Measurements from ENCODE around the gene SYT9.

Gene SYT9

GRCh38 chr11:7462706-7463105, 211.0 kb downstream of the SYT9 start:
- Histone ChIP-seq H3K79me2 (ENCODE audit: control insufficient read depth, insufficient read depth, low read length) (no peaks in the 10 kb centered on the region), H3K27me3 (ENCODE audit: insufficient read depth, low read length, poor library complexity) (no peaks in the 10 kb centered on the region), H3K4ac (ENCODE audit: low read depth, low read length) (no peak overlapping the region), H3K23ac (ENCODE audit: low read length) (no peak overlapping the region), H3K79me1 (ENCODE audit: low read length) (no peaks in the 10 kb centered on the region), H2BK120ac (ENCODE audit: low read depth, low read length) (no peak overlapping the region), H2AK5ac (ENCODE audit: low read length) (no peak overlapping the region), H4K5ac (ENCODE audit: low read length) (no peak overlapping the region), H3K36me3 (ENCODE audit: control insufficient read depth, insufficient read depth, low read length) (no peaks in the 10 kb centered on the region), H3K4me3 (ENCODE audit: low read length) (no peak overlapping the region), H3K9ac (ENCODE audit: low read length) (no peak overlapping the region), H2BK15ac (replicated peaks; ENCODE audit: low read depth) (no peak overlapping the region), H3K56ac (ENCODE audit: low read length) (no peak overlapping the region), H3K4me2 (ENCODE audit: low read length) (no peak overlapping the region), H2BK5ac (ENCODE audit: low read length) (no peak overlapping the region), H3K18ac (ENCODE audit: low read length) (no peak overlapping the region), H4K8ac (ENCODE audit: low read depth, low read length) (no peak overlapping the region), H3K27ac (ENCODE audit: low read depth, low read length) (no peak overlapping the region), H3K4me1 (ENCODE audit: control insufficient read depth, low read depth, low read length) (no peaks in the 10 kb centered on the region)
- no CpG with 5 or more reads among the region's 1 CpG for WGBS (ENCODE audit: extremely low coverage, insufficient coverage, low lambda C conversion rate)
- DNase-seq = no peak

- H2BK5ac ChIP-seq (ENCODE audit: low read length) = no peak overlapping the region
- H3K36me3 ChIP-seq (ENCODE audit: control insufficient read depth, insufficient read depth, low read length) = no peaks in the 10 kb centered on the region
- no peak overlapping the region for H3K4me3 ChIP-seq (ENCODE audit: low read length)
- no peak overlapping the region for H2BK15ac ChIP-seq (replicated peaks; ENCODE audit: low read depth)
- H3K4me2 ChIP-seq (ENCODE audit: low read length) = no peak overlapping the region
- no peak overlapping the region for H4K8ac ChIP-seq (ENCODE audit: low read depth, low read length)
- H3K79me1 ChIP-seq (ENCODE audit: low read length) = no peaks in the 10 kb centered on the region
- H3K18ac ChIP-seq (ENCODE audit: low read length) = no peak overlapping the region
- H3K4me1 ChIP-seq (ENCODE audit: control insufficient read depth, low read depth, low read length) = peaks cover 2% of the 10 kb centered on the region
- no peak overlapping the region for H3K27ac ChIP-seq (ENCODE audit: low read depth, low read length)
- no peak overlapping the region for H4K5ac ChIP-seq (ENCODE audit: low read length)
- DNase-seq = peak; percentile 58
- no peak overlapping the region for H3K56ac ChIP-seq (ENCODE audit: low read length)
- H3K9ac ChIP-seq (ENCODE audit: low read length) = no peak overlapping the region
- WGBS (ENCODE audit: extremely low coverage, insufficient coverage, low lambda C conversion rate) = no CpG with 5 or more reads among the region's 2 CpGs
- no peaks in the 10 kb centered on the region for H3K27me3 ChIP-seq (ENCODE audit: insufficient read depth, low read length, poor library complexity)
- no peak overlapping the region for H2BK120ac ChIP-seq (ENCODE audit: low read depth, low read length)
- H3K79me2 ChIP-seq (ENCODE audit: control insufficient read depth, insufficient read depth, low read length) = no peaks in the 10 kb centered on the region
- no peak overlapping the region for H3K23ac ChIP-seq (ENCODE audit: low read length)
- no peak overlapping the region for H2AK5ac ChIP-seq (ENCODE audit: low read length)
- H3K4ac ChIP-seq (ENCODE audit: low read depth, low read length) = no peak overlapping the region
These were observed 215.9 kb downstream of the SYT9 start for GRCh38 chr11:7467652-7468051.

DNA sequence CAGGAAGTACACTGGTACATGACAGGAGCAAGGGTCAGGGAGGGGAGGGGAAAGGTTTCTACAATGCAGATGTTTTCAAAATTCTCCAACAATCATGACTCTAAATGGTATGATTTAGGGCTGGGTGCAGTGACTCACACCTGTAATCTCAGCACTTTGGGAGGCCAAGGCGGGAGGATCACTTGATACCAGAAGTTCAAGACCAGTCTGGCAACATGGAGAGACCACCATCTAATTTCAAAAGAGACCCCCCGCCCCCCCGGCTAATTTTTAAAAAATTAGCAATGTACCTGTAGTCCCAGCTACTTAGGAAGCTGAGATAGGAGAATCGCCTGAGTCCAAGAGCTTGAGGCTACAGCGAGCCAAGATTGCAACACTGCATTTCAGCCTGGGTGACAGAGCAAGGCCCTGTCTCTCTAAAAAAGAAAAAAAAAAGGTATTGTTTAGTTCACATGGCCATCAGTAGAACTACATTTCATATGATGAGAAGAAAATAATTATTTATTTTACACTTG, 217.7 kb downstream of the SYT9 start:
- no peak overlapping the region for H3K9ac ChIP-seq (ENCODE audit: low read length)
- no peak overlapping the region for H2BK15ac ChIP-seq (replicated peaks; ENCODE audit: low read depth)
- H3K36me3 ChIP-seq (ENCODE audit: control insufficient read depth, insufficient read depth, low read length) = no peaks in the 10 kb centered on the region
- H4K5ac ChIP-seq (ENCODE audit: low read length) = no peak overlapping the region
- no peak overlapping the region for H4K8ac ChIP-seq (ENCODE audit: low read depth, low read length)
- no CpG with 5 or more reads among the region's 5 CpGs for WGBS (ENCODE audit: extremely low coverage, insufficient coverage, low lambda C conversion rate)
- no peak overlapping the region for H3K4me3 ChIP-seq (ENCODE audit: low read length)
- no peak overlapping the region for H2AK5ac ChIP-seq (ENCODE audit: low read length)
- no peaks in the 10 kb centered on the region for H3K79me2 ChIP-seq (ENCODE audit: control insufficient read depth, insufficient read depth, low read length)
- no peak overlapping the region for H3K4ac ChIP-seq (ENCODE audit: low read depth, low read length)
- peaks cover 2% of the 10 kb centered on the region for H3K4me1 ChIP-seq (ENCODE audit: control insufficient read depth, low read depth, low read length)
- H3K27ac ChIP-seq (ENCODE audit: low read depth, low read length) = no peak overlapping the region
- no peak overlapping the region for H3K23ac ChIP-seq (ENCODE audit: low read length)
- no peak for DNase-seq
- H3K18ac ChIP-seq (ENCODE audit: low read length) = no peak overlapping the region
- no peaks in the 10 kb centered on the region for H3K79me1 ChIP-seq (ENCODE audit: low read length)
- H2BK5ac ChIP-seq (ENCODE audit: low read length) = no peak overlapping the region
- H3K27me3 ChIP-seq (ENCODE audit: insufficient read depth, low read length, poor library complexity) = no peaks in the 10 kb centered on the region
- no peak overlapping the region for H3K56ac ChIP-seq (ENCODE audit: low read length)
- H3K4me2 ChIP-seq (ENCODE audit: low read length) = no peak overlapping the region
- H2BK120ac ChIP-seq (ENCODE audit: low read depth, low read length) = no peak overlapping the region

DNA sequence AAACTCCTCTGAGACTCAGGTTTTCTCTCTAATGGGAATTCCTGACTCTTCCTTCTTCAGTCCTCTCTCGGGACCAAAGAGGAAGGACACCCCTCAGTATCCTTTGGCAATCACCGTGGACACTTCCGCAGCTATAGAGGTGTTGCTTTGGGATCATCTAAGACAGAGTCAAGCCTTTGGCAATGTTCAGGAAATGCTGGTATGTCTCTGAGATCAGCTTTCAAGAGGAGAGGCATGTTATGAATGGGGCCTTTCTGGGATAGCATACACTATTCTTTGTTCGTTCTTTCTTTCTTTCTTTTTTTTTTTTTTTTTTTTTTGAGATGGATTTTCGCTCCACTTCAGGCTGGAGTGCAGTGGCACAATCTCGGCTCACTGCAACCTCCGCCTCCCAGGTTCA, 219.4 kb downstream of the SYT9 start:
- no peaks in the 10 kb centered on the region for H3K36me3 ChIP-seq (ENCODE audit: control insufficient read depth, insufficient read depth, low read length)
- no peak overlapping the region for H3K23ac ChIP-seq (ENCODE audit: low read length)
- H3K56ac ChIP-seq (ENCODE audit: low read length) = no peak overlapping the region
- H3K18ac ChIP-seq (ENCODE audit: low read length) = no peak overlapping the region
- H3K4ac ChIP-seq (ENCODE audit: low read depth, low read length) = no peak overlapping the region
- H4K8ac ChIP-seq (ENCODE audit: low read depth, low read length) = no peak overlapping the region
- H2BK120ac ChIP-seq (ENCODE audit: low read depth, low read length) = no peak overlapping the region
- DNase-seq = no peak
- H3K27me3 ChIP-seq (ENCODE audit: insufficient read depth, low read length, poor library complexity) = no peaks in the 10 kb centered on the region
- H2BK15ac ChIP-seq (replicated peaks; ENCODE audit: low read depth) = no peak overlapping the region
- H3K27ac ChIP-seq (ENCODE audit: low read depth, low read length) = no peak overlapping the region
- H3K4me2 ChIP-seq (ENCODE audit: low read length) = no peak overlapping the region
- peaks cover 2% of the 10 kb centered on the region for H3K4me1 ChIP-seq (ENCODE audit: control insufficient read depth, low read depth, low read length)
- WGBS (ENCODE audit: extremely low coverage, insufficient coverage, low lambda C conversion rate) = no CpG with 5 or more reads among the region's 7 CpGs
- no peak overlapping the region for H4K5ac ChIP-seq (ENCODE audit: low read length)
- H2AK5ac ChIP-seq (ENCODE audit: low read length) = no peak overlapping the region
- H3K79me2 ChIP-seq (ENCODE audit: control insufficient read depth, insufficient read depth, low read length) = no peaks in the 10 kb centered on the region
- H3K4me3 ChIP-seq (ENCODE audit: low read length) = no peak overlapping the region
- H2BK5ac ChIP-seq (ENCODE audit: low read length) = no peak overlapping the region
- H3K79me1 ChIP-seq (ENCODE audit: low read length) = no peaks in the 10 kb centered on the region
- H3K9ac ChIP-seq (ENCODE audit: low read length) = no peak overlapping the region

DNA sequence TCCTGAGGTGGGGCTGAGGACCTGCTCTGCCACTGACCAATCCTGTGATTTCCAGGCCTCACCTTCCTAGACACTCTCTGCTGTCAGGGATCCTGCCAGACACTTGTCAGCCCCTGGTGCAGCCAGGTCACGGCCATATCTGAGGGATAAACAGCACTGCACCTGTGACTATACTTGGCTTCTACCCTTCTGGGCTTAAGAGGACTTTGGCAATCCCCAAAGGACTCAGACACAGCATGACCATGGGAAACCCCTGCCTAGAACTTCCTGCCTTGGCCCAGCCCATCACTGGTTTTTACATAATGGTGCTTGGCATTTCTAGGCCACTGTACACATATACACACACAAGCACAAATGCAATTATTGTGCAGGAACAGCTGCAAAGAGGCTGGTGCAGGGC, 222.0 kb downstream of the SYT9 start:
- no peak overlapping the region for H4K8ac ChIP-seq (ENCODE audit: low read depth, low read length)
- no peak overlapping the region for H2AK5ac ChIP-seq (ENCODE audit: low read length)
- WGBS (ENCODE audit: extremely low coverage, insufficient coverage, low lambda C conversion rate) = no CpG with 5 or more reads among the region's 1 CpG
- H2BK15ac ChIP-seq (replicated peaks; ENCODE audit: low read depth) = no peak overlapping the region
- H3K23ac ChIP-seq (ENCODE audit: low read length) = no peak overlapping the region
- no peak overlapping the region for H3K56ac ChIP-seq (ENCODE audit: low read length)
- no peak overlapping the region for H3K4me3 ChIP-seq (ENCODE audit: low read length)
- no peak for DNase-seq
- H2BK5ac ChIP-seq (ENCODE audit: low read length) = no peak overlapping the region
- no peak overlapping the region for H3K27ac ChIP-seq (ENCODE audit: low read depth, low read length)
- no peak overlapping the region for H4K5ac ChIP-seq (ENCODE audit: low read length)
- H3K4me2 ChIP-seq (ENCODE audit: low read length) = no peak overlapping the region
- no peaks in the 10 kb centered on the region for H3K79me2 ChIP-seq (ENCODE audit: control insufficient read depth, insufficient read depth, low read length)
- no peak overlapping the region for H2BK120ac ChIP-seq (ENCODE audit: low read depth, low read length)
- no peak overlapping the region for H3K4ac ChIP-seq (ENCODE audit: low read depth, low read length)
- no peaks in the 10 kb centered on the region for H3K27me3 ChIP-seq (ENCODE audit: insufficient read depth, low read length, poor library complexity)
- H3K9ac ChIP-seq (ENCODE audit: low read length) = no peak overlapping the region
- H3K4me1 ChIP-seq (ENCODE audit: control insufficient read depth, low read depth, low read length) = no peaks in the 10 kb centered on the region
- no peaks in the 10 kb centered on the region for H3K79me1 ChIP-seq (ENCODE audit: low read length)
- no peaks in the 10 kb centered on the region for H3K36me3 ChIP-seq (ENCODE audit: control insufficient read depth, insufficient read depth, low read length)
- no peak overlapping the region for H3K18ac ChIP-seq (ENCODE audit: low read length)

- no peak overlapping the region for H3K4me3 ChIP-seq (ENCODE audit: low read length)
- H3K18ac ChIP-seq (ENCODE audit: low read length) = no peak overlapping the region
- H3K36me3 ChIP-seq (ENCODE audit: control insufficient read depth, insufficient read depth, low read length) = no peaks in the 10 kb centered on the region
- peak; percentile 71 for DNase-seq
- no peaks in the 10 kb centered on the region for H3K79me2 ChIP-seq (ENCODE audit: control insufficient read depth, insufficient read depth, low read length)
- H3K4ac ChIP-seq (ENCODE audit: low read depth, low read length) = no peak overlapping the region
- no peaks in the 10 kb centered on the region for H3K79me1 ChIP-seq (ENCODE audit: low read length)
- no peak overlapping the region for H2BK120ac ChIP-seq (ENCODE audit: low read depth, low read length)
- H3K23ac ChIP-seq (ENCODE audit: low read length) = no peak overlapping the region
- H4K8ac ChIP-seq (ENCODE audit: low read depth, low read length) = no peak overlapping the region
- H3K56ac ChIP-seq (ENCODE audit: low read length) = peak overlapping the region; percentile 10
- no peak overlapping the region for H4K5ac ChIP-seq (ENCODE audit: low read length)
- H2BK15ac ChIP-seq (replicated peaks; ENCODE audit: low read depth) = no peak overlapping the region
- H3K4me2 ChIP-seq (ENCODE audit: low read length) = no peak overlapping the region
- WGBS (ENCODE audit: extremely low coverage, insufficient coverage, low lambda C conversion rate) = no CpG with 5 or more reads among the region's 2 CpGs
- H2AK5ac ChIP-seq (ENCODE audit: low read length) = no peak overlapping the region
- H3K27ac ChIP-seq (ENCODE audit: low read depth, low read length) = no peak overlapping the region
- H3K9ac ChIP-seq (ENCODE audit: low read length) = no peak overlapping the region
- H3K4me1 ChIP-seq (ENCODE audit: control insufficient read depth, low read depth, low read length) = peaks cover 8% of the 10 kb centered on the region
- no peak overlapping the region for H2BK5ac ChIP-seq (ENCODE audit: low read length)
- H3K27me3 ChIP-seq (ENCODE audit: insufficient read depth, low read length, poor library complexity) = no peaks in the 10 kb centered on the region
These were observed 228.4 kb downstream of the SYT9 start for GRCh38 chr11:7480113-7480512.
